ENCODE measurements around the gene NAV2.

NAV2 gene

GRCh38 chr11:20030472-20030871 lies 317.8 kb downstream of the NAV2 start:
- no peak for FAIRE-seq

GRCh38 chr11:20031155-20032001 lies 318.7 kb downstream of the NAV2 start:
- no peak for FAIRE-seq

DNA sequence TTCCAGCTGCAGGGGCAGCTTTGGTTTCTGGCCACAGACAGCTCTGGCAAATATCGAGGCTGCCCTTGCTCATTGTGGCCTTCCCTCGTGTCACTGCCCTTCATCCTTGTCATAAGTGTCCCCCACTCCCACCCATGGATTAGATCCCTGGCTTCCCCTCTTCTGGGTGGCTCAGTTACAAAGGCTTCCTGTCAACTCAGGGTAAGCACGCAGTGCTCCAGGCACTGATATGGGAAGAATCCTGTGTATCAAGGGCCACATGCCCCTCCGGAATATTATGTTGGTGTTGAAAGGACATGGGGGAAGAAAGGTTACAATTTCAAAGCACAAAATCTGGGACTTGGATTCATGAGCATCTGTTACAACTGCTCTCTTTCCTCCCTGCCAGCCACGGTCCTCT lies 319.5 kb downstream of the NAV2 start:
- FAIRE-seq: no peak

- FAIRE-seq: no peak
Measured at GRCh38 chr11:20032577-20033260, 320.1 kb downstream of the NAV2 start.

DNA sequence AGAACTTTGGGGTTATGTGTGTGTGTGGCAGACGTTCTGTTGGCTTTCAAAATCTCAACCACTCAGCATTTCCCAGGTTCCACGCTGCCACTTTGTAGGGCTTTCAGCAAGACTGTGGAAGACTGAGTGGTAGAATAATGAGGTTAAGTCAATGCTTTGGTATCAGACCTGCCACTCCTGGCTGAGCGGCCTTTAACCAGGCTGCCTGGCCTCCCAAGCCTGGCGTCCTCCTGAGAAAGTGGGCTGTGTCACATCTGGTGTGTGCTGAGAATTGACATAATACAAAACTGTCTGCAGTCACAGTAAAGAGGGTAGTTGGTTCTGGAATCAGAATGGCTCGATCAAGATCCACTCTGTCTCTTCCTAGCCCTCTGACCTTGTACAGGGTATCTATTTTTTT lies 321.2 kb downstream of the NAV2 start:
- no peak for FAIRE-seq

DNA sequence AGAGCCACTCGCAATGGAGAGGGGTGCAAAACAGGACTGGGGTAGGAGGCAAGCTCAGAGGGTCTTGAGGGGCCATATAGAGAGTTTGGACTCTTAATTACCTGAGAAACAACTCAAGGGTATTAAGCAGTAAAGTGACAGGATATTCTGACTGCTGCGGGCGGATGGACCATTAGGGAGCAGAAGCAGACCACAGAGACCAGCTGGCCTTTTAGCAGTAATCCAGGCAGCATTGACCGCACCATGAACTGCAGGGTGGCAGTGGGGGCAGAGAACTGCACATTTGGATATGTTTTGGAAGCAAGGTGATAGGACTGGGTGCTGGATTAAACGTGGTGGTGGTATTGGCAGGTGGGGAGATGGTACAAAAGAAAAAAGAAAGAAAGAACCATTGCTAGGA lies 322.3 kb downstream of the NAV2 start:
- no peak for FAIRE-seq

- FAIRE-seq: no peak
Measured at GRCh38 chr11:20035375-20035700, 322.7 kb downstream of the NAV2 start.

- no peak for FAIRE-seq
Measured at GRCh38 chr11:20035701-20036601, 323.3 kb downstream of the NAV2 start.

DNA sequence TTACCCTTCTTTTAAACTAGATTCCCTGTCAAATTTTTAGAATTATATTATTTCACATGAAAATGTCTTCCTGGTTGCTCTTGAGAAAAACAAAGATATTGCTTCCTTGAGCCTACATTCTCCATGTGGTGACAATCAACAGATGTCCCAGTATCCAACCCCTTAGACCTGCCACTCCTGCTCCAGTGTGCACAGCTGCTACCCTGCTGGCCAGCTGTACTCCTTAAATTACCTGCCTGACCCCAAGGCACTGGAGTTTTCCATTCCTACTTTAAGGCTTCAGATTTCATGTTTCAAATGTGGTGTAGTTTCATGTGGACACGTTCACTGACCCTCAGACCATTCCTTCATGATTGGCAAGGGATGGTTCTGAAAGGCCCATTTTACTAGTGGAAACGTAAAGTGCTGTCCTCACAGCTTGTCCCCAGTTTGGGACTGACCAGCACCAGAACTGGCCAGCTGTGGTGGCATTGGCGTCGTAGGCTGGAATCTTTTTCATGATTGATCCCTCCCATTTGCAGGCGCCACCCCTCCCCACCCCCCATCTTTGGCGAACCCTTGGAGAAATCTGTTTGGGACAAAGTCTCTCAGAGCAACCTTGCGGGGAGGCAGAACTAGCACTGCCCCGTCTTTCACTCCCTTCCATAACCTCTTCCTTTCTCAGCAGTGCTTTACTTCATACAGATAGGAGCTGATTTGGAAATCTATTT lies 324.1 kb downstream of the NAV2 start:
- FAIRE-seq: no peak

DNA sequence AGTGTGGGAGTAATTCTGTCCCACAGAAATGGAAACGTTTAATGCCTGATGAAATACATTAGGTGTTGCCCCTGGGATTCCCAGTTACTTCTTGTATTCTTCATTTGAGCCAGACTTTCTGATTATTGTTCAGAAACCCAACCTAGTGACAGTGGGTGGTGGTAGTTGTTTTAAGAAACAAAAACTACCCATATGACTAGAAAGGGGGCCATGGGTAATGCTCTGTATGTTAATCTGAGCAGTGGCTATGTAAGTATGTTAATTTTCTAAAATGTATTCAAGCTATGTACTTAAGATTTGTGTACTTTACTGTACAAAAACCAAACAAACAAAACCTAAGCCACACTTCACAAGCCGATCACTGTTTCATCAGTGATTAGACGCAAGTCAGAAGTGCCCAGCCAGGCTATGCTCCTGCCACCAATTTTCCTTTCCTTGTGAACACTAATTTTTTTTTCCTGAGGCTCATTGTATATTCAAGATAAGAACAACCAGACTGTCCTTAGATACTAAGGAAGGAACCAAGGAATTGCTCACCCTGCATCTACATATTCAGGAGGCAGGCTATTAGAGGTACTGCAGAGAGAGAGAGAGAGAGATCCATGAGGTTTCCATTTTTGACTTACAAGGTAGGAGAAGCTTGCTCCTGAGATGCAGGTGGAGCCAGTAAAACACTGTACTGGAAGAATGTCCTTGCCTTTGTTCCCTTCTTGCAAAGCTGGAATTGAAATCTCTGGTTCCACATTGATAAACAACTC lies 324.9 kb downstream of the NAV2 start:
- no peak for FAIRE-seq

DNA sequence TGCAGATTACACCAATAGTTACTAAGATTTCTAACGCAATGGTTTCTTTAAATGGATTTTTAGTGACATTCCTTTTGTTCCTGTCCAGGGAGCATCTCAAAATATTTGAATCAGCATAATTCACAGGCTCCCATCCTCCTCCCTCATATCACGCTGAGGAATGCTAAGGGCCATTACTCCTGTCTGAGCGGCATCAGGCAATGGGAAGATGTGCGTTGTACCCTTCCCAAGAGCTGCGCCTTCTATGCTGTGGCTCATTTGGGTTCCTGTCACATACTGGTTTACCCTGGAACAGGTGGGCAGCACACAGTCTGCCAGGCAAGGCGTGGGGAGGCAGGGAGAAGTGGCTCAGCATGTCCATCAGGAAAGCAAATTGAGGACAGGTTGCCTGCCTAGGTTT lies 325.8 kb downstream of the NAV2 start:
- no peak for FAIRE-seq

GRCh38 chr11:20038972-20039371 lies 326.3 kb downstream of the NAV2 start:
- no peak for FAIRE-seq

DNA sequence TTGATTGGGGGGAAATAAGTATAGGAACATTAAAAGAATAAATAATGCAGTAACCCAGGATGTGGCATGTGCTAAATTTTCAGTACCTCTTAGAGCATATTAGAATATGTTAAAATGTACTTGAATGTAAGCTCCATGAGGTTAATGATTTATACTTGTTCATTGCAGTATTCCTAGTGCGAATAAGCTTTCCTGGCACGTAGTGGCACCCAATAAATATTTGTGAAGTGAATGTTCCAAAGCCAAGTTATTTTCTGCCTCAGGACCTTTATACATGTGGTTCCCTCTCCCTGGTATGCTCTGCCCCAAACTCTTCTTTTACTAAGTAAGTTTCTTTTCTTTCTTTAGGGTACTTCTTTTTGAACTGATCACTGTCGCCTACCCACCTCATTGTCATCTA lies 328.9 kb downstream of the NAV2 start:
- no peak for FAIRE-seq

DNA sequence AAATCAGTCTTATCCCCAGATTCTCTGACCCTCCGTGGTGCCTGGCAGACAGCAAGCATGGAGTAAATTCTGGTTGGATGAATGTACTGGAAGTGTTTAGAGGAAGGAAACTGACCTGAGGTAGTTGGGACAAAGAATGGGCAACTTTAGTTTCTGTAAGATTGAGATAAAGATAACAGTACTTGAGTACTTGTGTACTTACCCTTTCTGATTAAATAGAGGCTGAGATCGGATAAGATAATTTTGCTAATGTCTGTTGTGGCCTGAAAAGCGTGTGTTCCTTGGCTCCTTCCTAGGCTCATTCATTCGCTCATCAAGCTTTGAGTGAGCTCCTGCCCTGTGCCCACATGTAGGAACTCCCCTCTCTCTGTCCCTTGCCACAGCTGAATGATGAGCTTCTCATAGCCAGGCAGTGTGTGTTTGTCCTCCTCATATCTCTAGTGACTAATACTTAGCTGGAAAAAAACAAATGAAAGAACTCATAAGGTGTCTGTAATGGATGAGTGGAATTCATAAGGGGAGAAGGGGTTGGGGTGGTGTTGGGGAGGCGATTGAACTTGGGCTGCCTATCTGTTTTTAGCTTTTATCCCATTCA lies 329.5 kb downstream of the NAV2 start:
- FAIRE-seq: no peak

GRCh38 chr11:20042811-20043341 lies 330.2 kb downstream of the NAV2 start:
- no peak for FAIRE-seq

DNA sequence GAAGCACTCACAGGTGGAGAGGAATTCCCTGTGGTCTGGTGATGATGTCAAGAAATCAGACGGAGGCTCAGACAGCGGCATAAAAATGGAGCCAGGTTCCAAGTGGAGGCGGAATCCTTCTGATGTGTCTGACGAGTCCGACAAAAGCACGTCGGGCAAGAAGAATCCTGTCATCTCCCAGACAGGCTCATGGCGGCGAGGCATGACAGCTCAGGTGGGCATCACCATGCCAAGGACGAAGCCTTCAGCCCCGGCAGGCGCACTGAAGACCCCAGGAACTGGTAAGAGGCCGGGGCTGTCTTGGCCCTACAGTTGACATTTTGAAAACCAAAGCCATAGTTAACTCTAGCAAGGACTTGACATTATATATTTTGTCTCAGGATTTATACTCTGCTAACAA lies 331.4 kb downstream of the NAV2 start:
- FAIRE-seq: no peak

- no peak for FAIRE-seq
Measured at GRCh38 chr11:20045098-20045688, 332.6 kb downstream of the NAV2 start.

DNA sequence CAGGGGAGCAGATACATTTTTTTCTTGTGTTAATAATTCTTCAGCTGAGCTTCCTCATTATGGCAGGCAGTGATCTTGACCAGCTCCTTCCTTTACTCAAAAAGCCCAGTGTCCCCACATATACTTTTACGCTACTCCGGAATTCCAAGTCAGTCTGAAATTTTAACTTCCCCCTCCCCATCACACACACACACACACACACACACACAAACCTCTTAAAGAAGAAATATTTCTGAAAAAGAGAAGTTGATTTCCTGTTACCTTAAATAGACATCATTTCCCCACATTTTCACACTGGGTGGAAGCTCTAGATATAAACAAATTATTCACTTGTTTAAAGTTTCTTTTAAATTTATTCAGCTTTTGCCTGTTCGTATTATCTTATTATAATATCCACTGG lies 333.8 kb downstream of the NAV2 start:
- no peak for FAIRE-seq

GRCh38 chr11:20047006-20047768 lies 334.6 kb downstream of the NAV2 start:
- no peak for FAIRE-seq

DNA sequence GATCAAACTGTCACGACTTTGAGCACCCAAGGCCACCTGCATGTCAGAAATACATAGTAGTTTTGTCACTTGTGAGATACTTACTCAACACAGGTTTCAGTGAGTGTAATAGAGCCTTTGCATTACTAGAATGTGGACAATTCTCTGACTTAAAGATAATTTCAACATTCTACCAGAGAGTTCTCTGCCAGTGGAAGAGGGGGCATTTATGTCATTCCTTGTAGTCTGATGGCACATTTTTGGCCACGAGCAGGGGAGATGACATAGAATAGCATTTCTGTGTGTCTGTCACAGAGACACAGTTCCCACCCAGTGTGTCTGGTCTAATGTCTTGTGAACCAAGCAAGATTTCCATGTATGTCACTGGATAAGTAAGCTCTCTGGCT lies 335.1 kb downstream of the NAV2 start:
- FAIRE-seq: no peak
